KBM-7 (cell line): Measurements from ENCODE around the gene IL18.
"Not testable (repeated sequence)": the region's sequence is repeated elsewhere in the genome, so short reads cannot be mapped to it uniquely, and the experiment has no call there.

Experiments used
- DNase-seq: peaks from one replicate; pipeline ENCODE4 v3.0.0-alpha.2; 2015
- in situ Hi-C: fragments of 300-500 bp; cut with MboI; formaldehyde crosslinking; loops from 2 replicates; pipeline ENCODE4 v1.14.3; 2020; ENCODE audit warnings: low sequenced_read_pairs, low pct_unique_long_range_greater_than_20kb, mixed read lengths

Gene IL18

DNA sequence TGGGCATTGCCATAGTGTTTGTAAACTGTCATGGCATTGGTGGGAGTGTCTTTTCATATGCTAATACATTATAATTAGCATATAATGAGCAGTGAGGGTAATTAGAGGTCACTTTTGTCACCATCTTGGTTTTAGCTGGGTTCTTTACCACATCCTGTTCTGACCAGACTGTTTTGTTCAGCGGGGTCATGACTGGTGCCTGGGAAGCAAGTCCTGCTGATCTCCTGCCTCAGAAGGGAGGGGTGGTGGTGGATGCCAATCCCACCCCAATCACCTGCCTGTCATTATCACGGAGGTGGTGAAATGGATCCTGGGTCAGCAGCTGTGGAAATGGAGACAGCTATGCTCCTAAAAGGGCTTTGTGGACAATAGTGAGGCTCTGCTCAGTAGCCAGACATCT lies 31.2 kb downstream of the IL18 start:
- in situ Hi-C loops: no loop called here
- DNase-seq: no peak

DNA sequence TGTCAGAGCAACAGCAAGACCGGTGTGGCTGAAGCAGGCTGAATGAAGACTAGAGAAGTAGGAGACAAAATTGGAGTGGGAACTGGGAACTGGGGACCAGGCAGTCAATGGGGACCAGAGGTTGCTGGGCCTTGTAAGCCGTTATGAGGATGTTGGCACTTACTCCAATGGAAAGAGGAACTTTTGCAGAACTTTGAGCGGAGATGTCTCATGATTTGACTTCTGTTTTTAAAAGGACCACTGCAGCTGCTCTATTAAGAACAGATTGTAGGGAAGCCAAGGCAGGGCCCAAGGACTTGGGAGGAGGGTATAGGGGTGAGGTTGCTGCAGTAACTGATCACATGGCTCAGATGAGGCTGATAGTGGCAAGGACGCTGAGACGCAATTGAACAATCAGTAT lies 34.2 kb downstream of the IL18 start:
- peak; percentile 44 for DNase-seq
- in situ Hi-C loops: no loop called here

- in situ Hi-C loops: no loop called here
- no peak for DNase-seq
Measured at GRCh38 chr11:112128483-112129121, 35.3 kb downstream of the IL18 start.

DNA sequence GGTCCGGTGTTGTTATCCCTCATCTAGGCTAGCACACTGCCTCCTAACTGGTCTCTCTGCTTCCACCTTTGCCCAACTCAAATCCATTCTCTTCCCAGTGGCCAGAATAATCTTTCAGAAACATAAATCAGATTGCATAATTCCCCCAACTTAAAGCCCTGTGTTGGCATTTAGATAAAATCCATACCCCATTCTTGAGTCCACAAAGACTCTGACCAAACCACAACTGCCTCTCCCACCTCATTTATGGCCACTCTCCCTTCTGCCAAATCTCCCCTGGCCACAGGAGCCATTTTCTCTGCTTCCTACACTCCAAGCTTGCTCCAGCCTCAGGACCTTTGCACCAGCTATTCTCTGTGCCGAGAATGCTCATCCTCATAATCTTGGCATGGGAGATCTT lies 36.8 kb downstream of the IL18 start:
- no peak for DNase-seq
- in situ Hi-C loops: no loop called here

GRCh38 chr11:112123129-112123528 lies 40.8 kb downstream of the IL18 start:
- in situ Hi-C loops: no loop called here

DNA sequence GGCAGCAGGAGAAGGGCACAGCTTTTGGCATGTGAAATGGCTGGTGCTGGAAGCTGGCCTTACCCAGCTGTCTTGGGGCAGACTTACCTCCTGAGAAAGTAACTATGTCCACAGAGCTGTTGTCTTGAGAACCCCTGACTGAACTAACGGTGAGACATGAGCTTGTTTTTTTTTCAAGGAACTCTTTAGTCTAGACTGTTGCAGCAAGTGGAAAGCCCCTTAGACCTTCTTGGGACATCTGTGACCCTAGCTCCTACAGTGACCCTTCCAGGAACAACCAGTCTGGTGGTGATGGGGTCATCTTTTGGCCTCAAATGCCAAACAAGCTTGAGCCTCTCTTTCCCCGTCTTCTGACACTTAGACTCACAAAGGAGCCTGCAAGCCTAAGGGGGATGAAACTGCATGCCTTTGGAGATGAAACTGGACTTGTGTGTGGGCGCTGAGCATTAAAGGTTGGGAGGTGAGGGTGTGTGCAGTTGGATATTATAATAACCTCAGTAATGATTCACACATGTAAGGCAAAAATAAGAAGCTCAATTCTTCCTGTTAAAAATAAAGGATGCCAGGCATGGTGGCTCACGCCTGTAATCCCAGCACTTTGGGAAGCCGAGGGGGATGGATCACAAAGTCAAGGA lies 41.8 kb downstream of the IL18 start:
- DNase-seq: no peak
- in situ Hi-C loops: no loop called here

More at GRCh38 chr11:112123129-112123528, 40.8 kb downstream of the IL18 start:
- DNase-seq: no peak

- no peak for DNase-seq
- in situ Hi-C loops: no loop called here
Measured at GRCh38 chr11:112118176-112118575, 45.7 kb downstream of the IL18 start.

DNA sequence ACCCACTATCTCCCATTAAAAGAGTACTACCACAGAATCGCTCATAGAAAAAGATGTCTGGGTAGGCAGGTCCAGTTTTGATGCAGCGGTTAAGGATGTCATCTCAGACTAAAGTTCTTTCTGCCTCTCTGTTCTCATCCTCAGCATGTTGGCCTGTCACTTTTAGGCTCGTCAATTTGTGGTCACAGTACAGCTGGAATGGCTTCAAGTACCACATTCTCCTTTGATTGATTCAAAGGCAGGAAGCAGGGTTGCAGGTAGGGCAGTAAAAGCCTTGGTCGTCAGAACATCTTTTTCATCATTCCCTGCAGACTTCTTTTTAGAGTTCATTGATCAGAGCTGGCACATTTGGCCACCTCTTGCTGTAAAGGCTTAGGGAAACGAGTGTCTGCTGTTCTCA lies 48.5 kb downstream of the IL18 start:
- in situ Hi-C loops: no loop called here
- no peak for DNase-seq

DNA sequence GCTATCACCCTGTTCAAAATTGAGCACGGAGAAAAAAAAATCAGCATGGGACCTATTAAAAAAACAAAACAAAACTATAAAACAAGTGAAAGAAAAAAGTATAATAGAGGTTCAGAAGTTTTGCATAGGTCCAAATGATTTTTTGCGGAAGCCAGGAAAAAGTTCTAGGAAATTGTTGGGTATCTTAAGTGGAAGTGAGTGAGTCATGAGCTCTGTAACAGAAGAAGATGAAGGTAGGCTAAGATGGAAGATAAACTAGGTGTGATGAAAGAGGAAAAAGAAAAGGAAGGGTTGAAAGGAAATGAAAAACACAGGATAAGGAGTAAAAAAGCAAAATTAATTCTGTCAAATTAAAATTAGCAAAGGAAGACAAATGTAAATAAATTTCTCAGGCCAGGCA lies 49.4 kb downstream of the IL18 start:
- no peak for DNase-seq
- in situ Hi-C loops: no loop called here

- in situ Hi-C loops: no loop called here
- DNase-seq: peak; percentile 66
Measured at GRCh38 chr11:112113539-112114457, 50.1 kb downstream of the IL18 start.

DNA sequence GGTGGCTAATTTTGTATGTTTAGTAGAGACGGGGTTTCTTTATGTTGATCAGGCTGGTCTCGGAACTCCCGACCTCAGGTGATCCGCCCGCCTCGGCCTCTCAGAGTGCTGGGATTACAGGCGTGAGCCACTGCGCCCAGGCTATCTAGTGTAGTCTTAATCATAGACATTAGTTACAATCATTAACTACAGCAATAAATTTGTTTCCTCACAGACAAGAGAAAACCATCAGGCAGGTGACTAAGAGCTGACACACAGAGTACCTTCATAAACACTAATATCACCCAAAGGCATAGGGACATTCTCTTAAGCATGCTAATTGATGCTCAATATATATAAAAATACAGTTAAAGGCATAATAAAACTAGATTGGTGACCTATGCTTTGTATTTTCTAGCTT lies 57.8 kb downstream of the IL18 start:
- DNase-seq: no peak
- in situ Hi-C loops: no loop called here

DNA sequence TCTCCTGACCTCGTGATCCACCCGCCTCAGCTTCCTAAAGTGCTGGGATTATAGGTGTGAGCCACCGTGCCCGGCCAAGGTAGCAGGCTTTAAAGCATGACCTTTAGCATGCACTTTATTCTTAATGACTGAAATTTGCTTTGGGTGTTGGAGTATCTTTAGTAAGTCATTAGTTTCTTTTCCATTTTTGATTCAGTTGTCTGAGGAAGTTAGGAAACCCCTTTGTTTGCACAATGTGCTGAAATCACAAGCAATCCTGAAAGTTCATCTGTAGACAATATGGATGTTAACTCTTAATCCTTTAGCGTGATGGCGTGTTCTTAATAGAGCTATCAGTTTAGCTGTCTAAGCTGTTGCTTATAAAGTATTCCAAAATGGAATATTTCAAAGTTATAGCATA lies 60.4 kb downstream of the IL18 start:
- no peak for DNase-seq
- in situ Hi-C loops: no loop called here

GRCh38 chr11:112100462-112100861 lies 63.4 kb downstream of the IL18 start:
- no peak for DNase-seq
- in situ Hi-C loops: no loop called here

- DNase-seq: no peak
- in situ Hi-C loops: no loop called here
Measured at GRCh38 chr11:112097734-112098528, 66.0 kb downstream of the IL18 start.

- in situ Hi-C loops: no loop called here
- no peak for DNase-seq
Measured at GRCh38 chr11:112096194-112096593, 67.7 kb downstream of the IL18 start.

GRCh38 chr11:112095302-112095701 lies 68.6 kb downstream of the IL18 start:
- in situ Hi-C loops, DNase-seq: not testable (repeated sequence)
